Ectodermal cell (in vitro differentiated cells): ENCODE results near the gene MED17.
"Not testable (repeated sequence)": the region's sequence is repeated elsewhere in the genome, so short reads cannot be mapped to it uniquely, and the experiment has no call there.

Source experiments
- H3K27ac ChIP-seq: 2 replicates; pipeline ENCODE4 v1.7.0; 2013; ENCODE audit warnings: mild to moderate bottlenecking, low read depth, low read length; ENCODE audit not compliant: insufficient read depth, poor library complexity, severe bottlenecking
- H3K27me3 ChIP-seq: 2 replicates; pipeline ENCODE4 v1.7.0; 2013; ENCODE audit warnings: mild to moderate bottlenecking, low read length; ENCODE audit not compliant: insufficient read depth, control insufficient read depth, poor library complexity, severe bottlenecking
- H3K36me3 ChIP-seq: one replicate; pipeline ENCODE4 v1.7.0; 2013; ENCODE audit warnings: low read length; ENCODE audit not compliant: control insufficient read depth, insufficient read depth
- H3K4me1 ChIP-seq: one replicate; pipeline ENCODE4 v1.7.0; 2013; ENCODE audit warnings: low read length; ENCODE audit not compliant: control insufficient read depth, insufficient read depth
- H3K4me3 ChIP-seq: 2 replicates; pipeline ENCODE4 v1.7.0; 2013; ENCODE audit warnings: low read depth, low read length, control low read depth; ENCODE audit not compliant: insufficient read depth
- H3K9me3 ChIP-seq: 2 replicates; pipeline ENCODE4 v1.7.0; 2013; ENCODE audit warnings: mild to moderate bottlenecking, low read length, moderate library complexity; ENCODE audit not compliant: control insufficient read depth
- WGBS, 2 experiments: methylation state at CpG; one replicate each; pipeline ENCODE4 v1.1.7; 2013; ENCODE audit warnings: missing lambda C conversion rate in 2 of 2; 5-methylcytosine and 5-hydroxymethylcytosine counted together

MED17 gene

GRCh38 chr11:93741094-93741881 is 42.8 kb upstream of the MED17 start, which contains the start of the genes C11orf54 and TAF1D:
Gene C11orf54 (plus strand): TSS chr11:93741672. CDS start chr11:93747394, 5,722 bp downstream.
Gene TAF1D (minus strand): TSS chr11:93741495. CDS start chr11:93739304, 2,191 bp downstream.
- Histone ChIP-seq H3K9me3 (no peaks in the 10 kb centered on the region), H3K36me3 (peaks cover 9% of the 10 kb centered on the region), H3K4me3 (peak within 1 kb of the TSS; percentile 90), H3K4me1 (peaks cover 3% of the 10 kb centered on the region), H3K27me3 (no peaks in the 10 kb centered on the region), H3K27ac (peak within 1 kb of the TSS; percentile 86)
- WGBS, 2 experiments = 0% methylated on average over 65 of the region's 65 CpGs

GRCh38 chr11:93741882-93742226 is 42.2 kb upstream of the MED17 start:
- peaks cover 3% of the 10 kb centered on the region for H3K4me1 ChIP-seq
- no peaks in the 10 kb centered on the region for H3K9me3 ChIP-seq
- H3K4me3 ChIP-seq = peak overlapping the region; percentile 90
- H3K36me3 ChIP-seq = peaks cover 4% of the 10 kb centered on the region
- WGBS, 2 experiments = 2 to 8% methylated on average over 7 to 8 of the region's 8 CpGs
- no peaks in the 10 kb centered on the region for H3K27me3 ChIP-seq
- H3K27ac ChIP-seq = peak overlapping the region; percentile 86

- H3K27ac ChIP-seq = no peak overlapping the region
- no peaks in the 10 kb centered on the region for H3K9me3 ChIP-seq
- no peaks in the 10 kb centered on the region for H3K36me3 ChIP-seq
- no peak overlapping the region for H3K4me3 ChIP-seq
- WGBS, 2 experiments = 90 to 92% methylated on average over 23 of the region's 23 CpGs
- peaks cover 3% of the 10 kb centered on the region for H3K4me1 ChIP-seq
- H3K27me3 ChIP-seq = no peaks in the 10 kb centered on the region
Observed at GRCh38 chr11:93743291-93743690, 40.8 kb upstream of the MED17 start.

GRCh38 chr11:93744669-93745004 is 39.4 kb upstream of the MED17 start:
- no peak overlapping the region for H3K4me3 ChIP-seq
- no peaks in the 10 kb centered on the region for H3K36me3 ChIP-seq
- H3K9me3 ChIP-seq = no peaks in the 10 kb centered on the region
- no peak overlapping the region for H3K27ac ChIP-seq
- peaks cover 3% of the 10 kb centered on the region for H3K4me1 ChIP-seq
- H3K27me3 ChIP-seq = no peaks in the 10 kb centered on the region
- WGBS, 2 experiments = 77 to 81% methylated on average over 7 of the region's 7 CpGs

GRCh38 chr11:93745005-93745755 is 38.9 kb upstream of the MED17 start:
- not testable (repeated sequence) for H3K36me3 ChIP-seq, H3K4me3 ChIP-seq, H3K9me3 ChIP-seq, H3K27me3 ChIP-seq, H3K4me1 ChIP-seq
- 58 to 60% methylated on average over 12 of the region's 12 CpGs for WGBS, 2 experiments
- H3K27ac ChIP-seq = peak overlapping the region; percentile 16

- Histone ChIP-seq H3K27me3 (no peaks in the 10 kb centered on the region), H3K27ac (no peak overlapping the region), H3K9me3 (no peaks in the 10 kb centered on the region), H3K4me1 (peaks cover 3% of the 10 kb centered on the region), H3K4me3 (no peak overlapping the region), H3K36me3 (no peaks in the 10 kb centered on the region)
- WGBS, 2 experiments = 91 to 93% methylated on average over 2 of the region's 2 CpGs
Observed at GRCh38 chr11:93746101-93746500, 38.0 kb upstream of the MED17 start.

- Histone ChIP-seq H3K27ac (no peak overlapping the region), H3K9me3 (no peaks in the 10 kb centered on the region), H3K36me3 (no peaks in the 10 kb centered on the region), H3K4me1 (peaks cover 3% of the 10 kb centered on the region), H3K4me3 (no peak overlapping the region), H3K27me3 (no peaks in the 10 kb centered on the region)
- WGBS, 2 experiments = 100% methylated on average over 1 of the region's 1 CpG
Observed at GRCh38 chr11:93747122-93747521, 37.0 kb upstream of the MED17 start.

GRCh38 chr11:93751001-93751400 is 33.1 kb upstream of the MED17 start:
- peaks cover 6% of the 10 kb centered on the region for H3K36me3 ChIP-seq
- no peak overlapping the region for H3K4me3 ChIP-seq
- no peak overlapping the region for H3K27ac ChIP-seq
- no peaks in the 10 kb centered on the region for H3K27me3 ChIP-seq
- WGBS, 2 experiments = 89% methylated on average over 1 of the region's 1 CpG; no CpG with 5 or more reads in 1 of the 2 experiments
- H3K4me1 ChIP-seq = no peaks in the 10 kb centered on the region
- no peaks in the 10 kb centered on the region for H3K9me3 ChIP-seq

GRCh38 chr11:93753241-93753640 is 30.8 kb upstream of the MED17 start:
- Histone ChIP-seq H3K27ac (no peak overlapping the region), H3K4me3 (no peak overlapping the region), H3K27me3 (no peaks in the 10 kb centered on the region), H3K9me3 (no peaks in the 10 kb centered on the region), H3K4me1 (no peaks in the 10 kb centered on the region), H3K36me3 (peaks cover 10% of the 10 kb centered on the region)
- 88 to 100% methylated on average over 2 of the region's 2 CpGs for WGBS, 2 experiments

GRCh38 chr11:93756748-93757147 is 27.3 kb upstream of the MED17 start:
- H3K4me3 ChIP-seq = no peak overlapping the region
- peaks cover 17% of the 10 kb centered on the region for H3K36me3 ChIP-seq
- no peaks in the 10 kb centered on the region for H3K27me3 ChIP-seq
- H3K4me1 ChIP-seq = no peaks in the 10 kb centered on the region
- 91 to 100% methylated on average over 2 to 3 of the region's 3 CpGs for WGBS, 2 experiments
- H3K27ac ChIP-seq = no peak overlapping the region
- no peaks in the 10 kb centered on the region for H3K9me3 ChIP-seq
